ENCODE measurements around the gene OR2AP1.
"Not testable (repeated sequence)": the region's sequence is repeated elsewhere in the genome, so short reads cannot be mapped to it uniquely, and the experiment has no call there.

OR2AP1 gene

DNA sequence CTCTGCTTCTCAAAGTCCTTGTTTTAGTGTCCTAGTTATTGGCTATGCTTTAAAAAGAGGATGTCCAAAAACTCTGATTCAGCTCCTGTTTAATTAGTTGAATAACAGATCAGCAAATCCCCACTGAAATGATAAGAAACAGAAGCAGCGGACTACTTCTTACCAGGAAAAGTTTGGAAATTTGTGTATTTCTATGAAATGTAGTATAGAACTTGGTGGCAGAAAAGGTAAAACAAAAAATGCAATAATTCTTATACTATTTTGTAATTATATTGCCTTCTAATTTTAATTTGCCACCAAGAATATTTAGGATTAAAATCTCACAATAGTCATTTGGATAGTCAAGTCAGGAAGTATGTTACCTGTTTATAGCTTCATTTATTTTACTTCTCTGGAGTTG, at the start of gene OR2AP1:
Gene OR2AP1, plus strand, starts transcription at position 301 of the 400 bp plus-strand sequence. CDS start 1,947 bp downstream, outside the sequence.
- TF ChIP-seq, protein P1, sequence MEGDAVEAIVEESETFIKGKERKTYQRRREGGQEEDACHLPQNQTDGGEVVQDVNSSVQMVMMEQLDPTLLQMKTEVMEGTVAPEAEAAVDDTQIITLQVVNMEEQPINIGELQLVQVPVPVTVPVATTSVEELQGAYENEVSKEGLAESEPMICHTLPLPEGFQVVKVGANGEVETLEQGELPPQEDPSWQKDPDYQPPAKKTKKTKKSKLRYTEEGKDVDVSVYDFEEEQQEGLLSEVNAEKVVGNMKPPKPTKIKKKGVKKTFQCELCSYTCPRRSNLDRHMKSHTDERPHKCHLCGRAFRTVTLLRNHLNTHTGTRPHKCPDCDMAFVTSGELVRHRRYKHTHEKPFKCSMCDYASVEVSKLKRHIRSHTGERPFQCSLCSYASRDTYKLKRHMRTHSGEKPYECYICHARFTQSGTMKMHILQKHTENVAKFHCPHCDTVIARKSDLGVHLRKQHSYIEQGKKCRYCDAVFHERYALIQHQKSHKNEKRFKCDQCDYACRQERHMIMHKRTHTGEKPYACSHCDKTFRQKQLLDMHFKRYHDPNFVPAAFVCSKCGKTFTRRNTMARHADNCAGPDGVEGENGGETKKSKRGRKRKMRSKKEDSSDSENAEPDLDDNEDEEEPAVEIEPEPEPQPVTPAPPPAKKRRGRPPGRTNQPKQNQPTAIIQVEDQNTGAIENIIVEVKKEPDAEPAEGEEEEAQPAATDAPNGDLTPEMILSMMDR (IDR thresholded peaks at IDR 0.05; ENCODE audit: low read depth, low read length, missing control alignments): no peak
- no peak for DNase-seq (ENCODE audit: low read depth)
- in situ Hi-C loops (cut with HindIII; ENCODE audit: low sequenced_read_pairs): no loop called here
- H3K4me3 ChIP-seq (ENCODE audit: low read depth, low read length): no peak within 1 kb of the TSS

- in situ Hi-C loops (cut with HindIII; ENCODE audit: low sequenced_read_pairs); DNase-seq (ENCODE audit: low read depth); H3K4me3 ChIP-seq (ENCODE audit: low read depth, low read length): not testable (repeated sequence)
These were observed 24.0 kb upstream of the OR2AP1 start for GRCh38 chr12:55548235-55548634.

DNA sequence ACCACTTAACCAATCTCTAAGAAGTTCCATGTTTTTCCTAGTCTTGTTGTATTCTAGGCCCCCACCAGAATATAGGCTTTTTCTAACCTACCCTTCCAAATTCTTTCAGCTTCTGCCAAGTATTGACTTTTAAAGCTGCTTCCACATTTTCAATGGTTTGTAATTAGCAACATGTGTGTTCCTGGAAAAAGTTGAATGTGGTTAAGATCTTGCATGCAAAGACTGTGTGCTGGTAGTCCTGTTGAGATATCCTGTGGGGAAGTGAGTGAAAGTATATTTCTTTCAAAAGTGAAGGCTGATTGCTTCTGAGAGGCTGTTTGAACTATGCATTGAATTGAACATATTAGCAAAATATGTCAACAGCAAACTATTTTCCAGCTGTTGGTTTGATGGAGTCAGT, 23.5 kb upstream of the OR2AP1 start:
- TF ChIP-seq, protein P1 (IDR thresholded peaks at IDR 0.05; ENCODE audit: low read depth, low read length, missing control alignments): no peak
- no peak overlapping the region for H3K4me3 ChIP-seq (ENCODE audit: low read depth, low read length)
- no peak for DNase-seq (ENCODE audit: low read depth)
- in situ Hi-C loops (cut with HindIII; ENCODE audit: low sequenced_read_pairs): no loop called here

- in situ Hi-C loops (cut with HindIII; ENCODE audit: low sequenced_read_pairs): no loop called here
- TF ChIP-seq, protein P1 (IDR thresholded peaks at IDR 0.05; ENCODE audit: low read depth, low read length, missing control alignments): no peak
- no peak for DNase-seq (ENCODE audit: low read depth)
- no peak within 1 kb of the TSS for H3K4me3 ChIP-seq (ENCODE audit: low read depth, low read length)
These were observed 23.0 kb upstream of the OR2AP1 start, which contains the start of gene OR6C4 for GRCh38 chr12:55549302-55549701. Gene OR6C4 (plus strand): TSS chr12:55549602. CDS start chr12:55551227, 1,625 bp downstream.

DNA sequence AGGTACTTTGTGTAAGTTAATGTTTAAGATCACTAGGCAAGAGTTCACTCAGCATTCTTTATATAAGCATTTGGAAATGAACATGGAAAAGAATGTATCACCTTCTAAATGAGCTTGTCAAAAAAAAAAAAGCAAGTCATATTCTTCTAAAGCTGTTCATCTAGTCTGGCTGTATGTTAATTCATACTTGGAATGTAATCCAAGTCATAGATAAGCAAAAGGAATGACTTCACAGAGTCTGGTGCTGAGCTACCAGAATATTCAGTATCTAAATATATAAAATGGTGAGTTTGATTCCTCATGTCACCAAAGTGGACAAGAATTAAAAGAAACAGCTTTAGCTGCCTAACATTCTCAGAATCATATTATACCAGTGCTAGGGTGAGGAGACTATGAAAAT, 18.0 kb upstream of the OR2AP1 start:
- DNase-seq (ENCODE audit: low read depth): no peak
- in situ Hi-C loops (cut with HindIII; ENCODE audit: low sequenced_read_pairs): no loop called here
- H3K4me3 ChIP-seq (ENCODE audit: low read depth, low read length): no peak overlapping the region
- TF ChIP-seq, protein P1 (IDR thresholded peaks at IDR 0.05; ENCODE audit: low read depth, low read length, missing control alignments): no peak

DNA sequence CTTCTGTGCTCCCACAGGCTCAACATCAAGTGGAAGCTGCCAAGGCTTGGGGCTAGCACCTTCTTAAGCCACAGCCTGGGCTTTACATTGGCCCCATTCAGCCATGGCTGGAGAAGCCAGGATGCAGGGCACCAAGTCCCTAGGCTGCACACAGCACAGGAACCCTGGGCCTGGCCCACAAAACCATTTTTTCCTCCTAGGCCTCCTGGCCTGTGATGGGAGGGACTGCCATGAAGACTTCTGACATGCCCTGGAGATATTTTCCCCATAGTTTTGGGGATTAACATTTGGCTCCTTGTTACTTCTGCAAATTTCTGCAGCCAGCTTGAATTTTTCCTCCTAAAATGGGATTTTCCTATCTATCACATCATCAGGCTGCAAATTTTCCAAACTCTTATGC, 2.2 kb upstream of the OR2AP1 start:
- in situ Hi-C loops (cut with HindIII; ENCODE audit: low sequenced_read_pairs); DNase-seq (ENCODE audit: low read depth): not testable (repeated sequence)

DNA sequence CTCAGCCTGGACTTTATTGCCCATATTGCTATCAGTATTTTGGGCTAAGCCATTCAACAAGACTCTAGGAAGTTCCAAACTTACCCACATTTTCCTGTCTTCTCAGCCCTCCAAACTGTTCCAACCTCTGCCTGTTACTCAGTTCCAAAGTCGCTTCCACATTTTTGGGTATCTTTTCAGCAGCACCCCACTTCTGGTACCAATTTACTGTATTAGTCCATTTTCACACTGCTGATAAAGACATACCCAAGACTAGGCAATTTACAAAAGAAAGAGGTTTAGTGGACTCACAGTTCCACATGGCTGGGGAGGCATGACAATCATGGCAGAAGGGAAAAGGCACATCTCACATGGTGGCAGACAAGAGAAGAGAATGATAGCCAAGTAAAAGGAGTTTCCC, 1.6 kb upstream of the OR2AP1 start:
- in situ Hi-C loops (cut with HindIII; ENCODE audit: low sequenced_read_pairs); DNase-seq (ENCODE audit: low read depth); H3K4me3 ChIP-seq (ENCODE audit: low read depth, low read length): not testable (repeated sequence)

More for the DNA sequence above, 2.2 kb upstream of the OR2AP1 start:
- not testable (repeated sequence) for H3K4me3 ChIP-seq (ENCODE audit: low read depth, low read length)

DNA sequence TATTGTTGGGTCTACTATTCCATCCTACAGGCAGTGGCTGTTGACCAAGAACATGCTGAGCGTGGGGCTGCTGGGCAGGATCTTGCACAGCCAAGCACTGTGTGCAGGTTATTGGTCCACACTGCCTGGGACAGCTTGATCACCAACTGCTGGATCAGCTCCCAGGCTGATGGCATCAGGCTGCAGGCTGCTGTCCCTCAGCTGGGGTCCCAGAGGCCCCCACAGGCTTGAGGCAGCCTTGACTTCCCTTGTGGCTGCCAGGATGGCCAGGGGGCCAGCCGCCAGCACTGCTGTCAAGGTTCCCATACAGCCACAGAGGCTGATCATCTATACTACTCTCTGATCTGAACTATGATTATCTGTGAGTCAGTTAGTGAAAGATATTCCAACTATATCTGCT, 9.8 kb downstream of the OR2AP1 start:
- in situ Hi-C loops (cut with HindIII; ENCODE audit: low sequenced_read_pairs): no loop called here
- no peak overlapping the region for H3K4me3 ChIP-seq (ENCODE audit: low read depth, low read length)
- TF ChIP-seq, protein P1 (IDR thresholded peaks at IDR 0.05; ENCODE audit: low read depth, low read length, missing control alignments): no peak
- DNase-seq (ENCODE audit: low read depth): no peak

Data from astrocyte of the cerebellum (primary cell).